Measurements from ENCODE around the gene TOP2A.

The TOP2A gene

DNA sequence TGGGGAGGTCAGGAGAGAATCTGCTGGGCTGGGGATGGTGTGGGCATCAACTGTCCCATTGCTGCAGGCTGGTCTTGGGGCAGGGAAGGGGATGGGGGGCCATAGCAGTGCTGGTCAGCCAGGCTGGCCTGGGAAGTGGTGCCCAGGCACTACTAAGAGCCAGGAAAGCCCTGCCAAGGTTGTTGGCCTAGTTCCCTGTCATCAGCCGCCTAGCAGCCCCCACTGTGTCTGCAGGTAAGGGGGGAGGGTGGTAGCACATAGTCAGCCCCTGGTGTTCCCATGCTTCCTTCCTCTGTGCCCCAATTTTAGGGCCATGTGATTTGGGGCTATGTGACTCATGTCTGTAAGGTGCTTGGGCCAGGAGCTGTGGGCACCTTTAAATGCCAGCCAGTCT is 70.9 kb downstream of the TOP2A start:
- no peak for TF ChIP-seq JUND (IDR thresholded peaks at IDR 0.05; ENCODE audit: low read depth)
- in situ Hi-C loops (cut with HindIII; ENCODE audit: low pct_unique_long_range_greater_than_20kb, low sequenced_read_pairs), result no loop called here
- no peak for DNase-seq (ENCODE audit: low read depth in 1 of 2, low spot score in 1 of 2)

- no peak for TF ChIP-seq JUND (IDR thresholded peaks at IDR 0.05; ENCODE audit: low read depth)
- DNase-seq (ENCODE audit: low read depth in 1 of 2, low spot score in 1 of 2), result no peak
- in situ Hi-C loops (cut with HindIII; ENCODE audit: low pct_unique_long_range_greater_than_20kb, low sequenced_read_pairs), result no loop called here
Measured at GRCh38 chr17:40345994-40346764, 71.5 kb downstream of the TOP2A start.

DNA sequence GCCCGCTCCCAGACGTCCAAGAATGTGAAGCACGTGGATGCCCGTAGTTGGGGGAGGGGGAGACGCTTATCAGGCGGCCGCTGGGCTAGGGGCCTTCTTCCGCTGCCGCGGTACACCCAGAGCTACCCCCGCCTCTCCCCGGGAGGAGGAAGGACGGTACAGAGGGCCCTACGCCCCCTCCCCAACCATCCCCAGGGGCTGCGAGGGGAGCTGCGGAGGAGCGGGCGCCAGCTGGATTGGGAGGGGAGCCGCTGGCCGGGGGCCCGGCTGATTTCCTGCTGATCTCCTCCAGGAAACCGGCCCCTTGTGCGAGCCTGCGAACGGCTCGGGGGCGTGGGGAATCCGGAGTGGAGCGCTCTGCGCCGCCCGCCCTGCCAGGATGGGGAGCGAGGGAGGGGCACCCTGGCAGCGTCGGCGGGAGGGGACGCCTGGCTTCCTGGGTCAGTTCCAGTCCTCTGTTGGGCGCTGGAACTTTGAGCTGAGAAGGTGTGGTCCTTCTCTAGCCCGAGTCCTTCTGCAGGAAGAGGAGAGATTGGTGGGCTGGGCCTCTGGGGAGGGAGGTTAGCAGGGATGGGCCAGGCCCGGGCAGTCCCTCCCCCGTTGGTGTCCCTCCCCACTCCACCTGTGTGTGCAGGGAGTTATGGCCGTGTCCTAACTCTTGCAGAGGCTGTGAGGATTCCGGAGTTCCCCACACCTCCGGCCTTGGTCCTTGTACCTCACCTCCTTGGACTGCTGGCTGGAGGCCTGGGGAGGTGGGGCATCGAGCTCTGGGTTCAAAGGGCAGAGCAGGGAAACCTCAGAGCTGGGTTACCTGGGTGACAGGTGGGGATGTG is 72.3 kb downstream of the TOP2A start:
- TF ChIP-seq JUND (IDR thresholded peaks at IDR 0.05; ENCODE audit: low read depth), result no peak
- DNase-seq (ENCODE audit: low read depth in 1 of 2, low spot score in 1 of 2), result peak; percentile 77 to 86
- in situ Hi-C loops (cut with HindIII; ENCODE audit: low pct_unique_long_range_greater_than_20kb, low sequenced_read_pairs), result no loop called here

GRCh38 chr17:40344421-40345160 is 73.1 kb downstream of the TOP2A start:
- TF ChIP-seq JUND (IDR thresholded peaks at IDR 0.05; ENCODE audit: low read depth), result no peak
- in situ Hi-C loops (cut with HindIII; ENCODE audit: low pct_unique_long_range_greater_than_20kb, low sequenced_read_pairs), result no loop called here
- no peak for DNase-seq (ENCODE audit: low read depth in 1 of 2, low spot score in 1 of 2)

GRCh38 chr17:40343219-40344119 is 74.2 kb downstream of the TOP2A start:
- in situ Hi-C loops (cut with HindIII; ENCODE audit: low pct_unique_long_range_greater_than_20kb, low sequenced_read_pairs), result no loop called here
- DNase-seq (ENCODE audit: low read depth in 1 of 2, low spot score in 1 of 2), result no peak
- TF ChIP-seq JUND (IDR thresholded peaks at IDR 0.05; ENCODE audit: low read depth), result no peak

DNA sequence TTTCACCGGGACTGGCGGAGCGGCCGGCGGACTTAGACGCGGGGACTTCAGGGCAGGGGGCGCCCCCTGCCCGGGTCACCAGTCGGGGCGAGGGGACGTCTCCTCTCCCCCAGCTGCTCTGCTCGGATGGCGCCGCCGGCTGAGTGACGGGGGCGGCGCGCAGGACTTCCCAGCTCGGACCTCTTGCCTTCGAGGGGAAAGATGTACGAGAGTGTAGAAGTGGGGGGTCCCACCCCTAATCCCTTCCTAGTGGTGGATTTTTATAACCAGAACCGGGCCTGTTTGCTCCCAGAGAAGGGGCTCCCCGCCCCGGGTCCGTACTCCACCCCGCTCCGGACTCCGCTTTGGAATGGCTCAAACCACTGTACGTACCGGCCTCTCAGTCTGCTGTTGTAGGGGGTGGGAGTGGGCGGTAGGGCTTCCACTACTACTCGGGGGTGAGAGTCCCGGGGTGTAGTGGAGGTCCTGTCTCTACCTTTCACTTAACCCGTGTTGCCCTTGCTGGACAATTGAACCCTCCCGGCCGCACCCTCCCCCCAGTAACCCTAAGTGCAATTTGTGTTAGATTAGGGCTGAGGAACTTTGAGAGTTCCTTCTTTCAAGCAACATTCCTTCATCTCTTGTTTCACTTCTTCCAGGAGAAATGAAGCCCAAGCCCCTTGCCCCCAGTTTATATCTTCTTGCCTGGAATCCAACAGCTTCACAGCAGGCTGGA is 75.0 kb downstream of the TOP2A start:
- TF ChIP-seq JUND (IDR thresholded peaks at IDR 0.05; ENCODE audit: low read depth), result no peak
- in situ Hi-C loops (cut with HindIII; ENCODE audit: low pct_unique_long_range_greater_than_20kb, low sequenced_read_pairs), result no loop called here

GRCh38 chr17:40341808-40342503 is 75.7 kb downstream of the TOP2A start:
- DNase-seq (ENCODE audit: low read depth in 1 of 2, low spot score in 1 of 2), result no peak
- in situ Hi-C loops (cut with HindIII; ENCODE audit: low pct_unique_long_range_greater_than_20kb, low sequenced_read_pairs), result no loop called here
- TF ChIP-seq JUND (IDR thresholded peaks at IDR 0.05; ENCODE audit: low read depth), result no peak

More for the DNA sequence above, 75.0 kb downstream of the TOP2A start:
- DNase-seq (ENCODE audit: low read depth in 1 of 2, low spot score in 1 of 2), result no peak

- in situ Hi-C loops (cut with HindIII; ENCODE audit: low pct_unique_long_range_greater_than_20kb, low sequenced_read_pairs), result no loop called here
- DNase-seq (ENCODE audit: low read depth in 1 of 2, low spot score in 1 of 2), result no peak
- TF ChIP-seq JUND (IDR thresholded peaks at IDR 0.05; ENCODE audit: low read depth), result no peak
Measured at GRCh38 chr17:40340880-40341807, 76.6 kb downstream of the TOP2A start.

DNA sequence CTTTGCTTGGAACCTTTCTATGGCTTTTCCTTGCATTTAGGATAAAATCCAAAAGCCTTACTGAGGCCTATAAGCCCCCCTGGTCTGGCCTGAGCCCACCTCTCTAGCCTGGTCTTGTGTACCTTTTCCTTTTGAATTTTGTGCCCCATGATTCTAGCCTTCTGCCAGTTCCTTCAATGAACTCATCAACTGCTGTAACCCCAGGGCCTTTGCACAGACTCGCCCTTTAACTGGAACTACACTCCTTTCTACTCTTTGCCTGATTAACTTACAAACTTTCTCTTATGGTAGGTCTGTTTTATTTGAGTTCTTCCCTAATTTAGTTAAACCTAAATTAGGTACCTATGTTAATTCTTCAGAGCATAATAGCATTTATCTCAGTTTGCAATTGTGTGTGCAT is 77.4 kb downstream of the TOP2A start:
- in situ Hi-C loops (cut with HindIII; ENCODE audit: low pct_unique_long_range_greater_than_20kb, low sequenced_read_pairs), result no loop called here
- no peak for DNase-seq (ENCODE audit: low read depth in 1 of 2, low spot score in 1 of 2)
- TF ChIP-seq JUND (IDR thresholded peaks at IDR 0.05; ENCODE audit: low read depth), result no peak
